Transverse colon (tissue), 4 donors: ENCODE data around the gene RELT. TPM values are rescaled to one million over a fixed set of nuclear protein-coding genes. Genes with fewer than 3 reads are reported as not detected.
A peak's percentile ranks its signal among the peaks of the same experiment; 100 is the strongest.

ENCODE experiments used
- DNase-seq: peaks from one replicate; pipeline ENCODE4 v3.0.0-alpha.2; 2019
- H3K27ac ChIP-seq, 4 donors: fragments of 200-600 bp; sonication (generic); 2 replicates each; pipeline ENCODE4 v1.5.1; 2016 to 2018; ENCODE audit warnings: inconsistent platforms in 4 of 4
- H3K27me3 ChIP-seq: fragments of 200-600 bp; sonication (generic); 2 replicates; pipeline ENCODE4 v1.5.1; 2017; ENCODE audit warnings: inconsistent platforms
- H3K36me3 ChIP-seq, 4 donors: fragments of 200-600 bp; sonication (generic); 2 replicates each; pipeline ENCODE4 v1.5.1; 2017 to 2019; ENCODE audit warnings: inconsistent platforms in 4 of 4
- H3K4me1 ChIP-seq, 4 donors: fragments of 200-600 bp; sonication (generic); 2 replicates each; pipeline ENCODE4 v1.5.1; 2017 to 2020; ENCODE audit warnings: inconsistent platforms in 4 of 4
- H3K4me3 ChIP-seq, 4 donors: fragments of 200-600 bp; sonication (generic); 1 replicate in 1 of 4; 2 replicates in 3 of 4; pipeline versions ENCODE4 v1.5.1 to v1.6.1; 2017 to 2019; ENCODE audit warnings: inconsistent platforms in 4 of 4
- H3K9me3 ChIP-seq, 2 donors: fragments of 200-600 bp; sonication (generic); 2 replicates each; pipeline ENCODE4 v1.5.1; 2017 to 2019; ENCODE audit warnings: inconsistent platforms in 2 of 2
- CTCF ChIP-seq, 5 experiments: fragments of 200-600 bp in 3 of 5; fragments of 450-650 bp in 2 of 5; sonication (generic) in 3 of 5; IDR thresholded peaks; 1 replicate in 2 of 5; 2 replicates in 3 of 5; pipeline ENCODE4 v1.5.1; 2016 to 2017; ENCODE audit warnings: antibody characterized with exemption in 5 of 5, inconsistent platforms in 3 of 5, mild to moderate bottlenecking in 2 of 5, moderate library complexity in 1 of 5
- EP300 ChIP-seq: sonication (generic); formaldehyde crosslinking; IDR thresholded peaks from one replicate; pipeline ENCODE4 v1.6.1; 2017; ENCODE audit warnings: antibody characterized with exemption, low read depth
- POLR2A ChIP-seq: fragments of 450-650 bp; IDR thresholded peaks from one replicate; pipeline ENCODE4 v1.6.1; 2016; ENCODE audit warnings: antibody characterized with exemption, mild to moderate bottlenecking, moderate library complexity
- POLR2AphosphoS5 ChIP-seq, 3 donors: sonication (generic); formaldehyde crosslinking; IDR thresholded peaks; one replicate each; pipeline ENCODE4 v1.6.1; 2016; ENCODE audit warnings: antibody characterized with exemption in 3 of 3
- WGBS, 2 donors: methylation state at CpG; one replicate each; pipeline ENCODE4 v1.1.5; 2018; ENCODE audit warnings: low coverage in 1 of 2; 5-methylcytosine and 5-hydroxymethylcytosine counted together
- in situ Hi-C, 4 donors: fragments of 200-750 bp; cut with MboI; loops; one replicate each; pipeline versions ENCODE4 v1.15.0 to v1.15.1; 2017; ENCODE audit warnings: low sequenced_read_pairs in 3 of 4, low pct_ligation_motif_present in 1 of 4, low pct_unique_long_range_greater_than_20kb in 1 of 4
- intact Hi-C: fragments of 100-400 bp; cut with DNase I; formaldehyde crosslinking; loops from one replicate; pipeline ENCODE4 v1.15.1; 2023; ENCODE audit warnings: low total_unique reads
- total RNA-seq, 4 donors: library from RNA; depleted of rRNA; stranded (reverse); fragments of >200 nt; gene quantifications; one replicate each; pipeline ENCODE4 v1.1.0, GENCODE V29; 2016

The RELT gene
- total RNA-seq, 4 donors from 2014 or later: 2.0 to 10.1 (median 6.1) TPM

DNA sequence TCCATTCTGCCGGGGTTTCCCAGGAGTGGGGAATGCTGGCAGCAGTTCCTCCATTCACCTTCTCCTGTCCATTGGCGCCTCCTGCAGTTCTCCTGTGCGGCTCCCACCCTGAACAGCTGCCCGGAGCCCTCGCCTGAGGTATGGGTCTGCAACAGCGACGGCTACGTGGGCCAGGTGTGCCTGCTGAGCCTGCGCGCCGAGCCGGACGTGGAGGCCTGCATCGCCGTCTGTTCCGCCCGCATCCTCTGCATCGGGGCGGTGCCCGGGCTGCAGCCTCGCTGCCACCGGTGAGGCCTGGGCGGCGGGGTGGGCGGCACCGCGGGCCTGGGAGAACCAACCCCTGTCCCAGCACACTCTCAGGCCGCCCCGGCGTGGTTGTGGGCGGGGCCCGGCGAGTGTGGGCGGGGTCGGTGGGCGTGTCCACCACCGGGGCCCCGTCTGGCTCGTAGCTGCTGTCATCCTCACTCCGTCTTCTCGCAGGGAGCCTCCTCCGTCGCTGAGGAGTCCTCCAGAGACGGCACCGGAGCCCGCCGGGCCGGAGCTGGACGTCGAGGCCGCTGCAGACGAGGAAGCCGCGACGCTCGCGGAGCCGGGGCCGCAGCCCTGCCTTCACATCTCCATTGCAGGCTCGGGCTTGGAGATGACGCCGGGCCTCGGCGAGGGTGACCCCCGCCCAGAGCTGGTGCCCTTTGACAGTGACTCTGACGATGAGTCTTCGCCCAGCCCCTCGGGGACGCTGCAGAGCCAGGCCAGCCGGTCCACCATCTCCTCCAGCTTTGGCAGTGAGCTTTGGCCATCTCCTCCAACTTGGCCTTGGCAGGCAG is 14.0 kb upstream of the RELT start:
- Histone ChIP-seq H3K27me3 (no peaks in the 10 kb centered on the region), H3K4me1 (peaks cover 0 to 5% (median 0%) of the 10 kb centered on the region in 4 donors), H3K9me3 (no peaks in the 10 kb centered on the region), H3K4me3 (no peak overlapping the region), H3K27ac (no peak overlapping the region), H3K36me3 (no peaks in the 10 kb centered on the region)
- intact Hi-C loops: no loop called here
- 90% methylated on average over 38 of the region's 70 CpGs; no CpG with 5 or more reads in 1 of the 2 donors for WGBS, 2 donors
- no peak for TF ChIP-seq CTCF (IDR thresholded peaks at IDR 0.05)
- TF ChIP-seq POLR2AphosphoS5 (IDR thresholded peaks at IDR 0.05): no peak
- no peak for TF ChIP-seq POLR2A
- no peak for DNase-seq
- in situ Hi-C loops: no loop called here

DNA sequence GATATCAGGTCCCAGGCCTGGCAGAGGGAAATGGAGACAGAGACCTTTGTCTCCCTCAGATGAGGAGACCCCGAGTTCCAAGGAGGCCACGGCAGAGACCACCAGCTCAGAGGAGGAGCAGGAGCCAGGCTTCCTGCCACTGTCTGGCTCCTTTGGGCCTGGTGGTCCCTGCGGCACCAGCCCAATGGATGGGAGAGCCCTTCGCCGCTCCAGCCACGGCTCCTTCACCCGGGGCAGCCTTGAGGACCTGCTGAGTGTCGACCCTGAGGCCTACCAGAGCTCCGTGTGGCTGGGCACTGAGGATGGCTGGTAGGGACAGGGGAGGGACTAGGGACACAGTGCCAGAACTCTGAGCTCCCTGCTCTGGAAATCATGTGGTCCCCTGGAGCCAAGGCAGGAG is 13.1 kb upstream of the RELT start:
- WGBS, 2 donors: 95% methylated on average over 9 of the region's 9 CpGs; no CpG with 5 or more reads in 1 of the 2 donors
- in situ Hi-C loops (no loop called here), intact Hi-C loops (no loop called here)
- no peak for TF ChIP-seq POLR2A
- Histone ChIP-seq H3K36me3 (no peaks in the 10 kb centered on the region), H3K27me3 (no peaks in the 10 kb centered on the region), H3K4me3 (no peak overlapping the region), H3K4me1 (peaks cover 0 to 5% (median 0%) of the 10 kb centered on the region in 4 donors), H3K27ac (no peak overlapping the region), H3K9me3 (no peaks in the 10 kb centered on the region)
- no peak for DNase-seq

DNA sequence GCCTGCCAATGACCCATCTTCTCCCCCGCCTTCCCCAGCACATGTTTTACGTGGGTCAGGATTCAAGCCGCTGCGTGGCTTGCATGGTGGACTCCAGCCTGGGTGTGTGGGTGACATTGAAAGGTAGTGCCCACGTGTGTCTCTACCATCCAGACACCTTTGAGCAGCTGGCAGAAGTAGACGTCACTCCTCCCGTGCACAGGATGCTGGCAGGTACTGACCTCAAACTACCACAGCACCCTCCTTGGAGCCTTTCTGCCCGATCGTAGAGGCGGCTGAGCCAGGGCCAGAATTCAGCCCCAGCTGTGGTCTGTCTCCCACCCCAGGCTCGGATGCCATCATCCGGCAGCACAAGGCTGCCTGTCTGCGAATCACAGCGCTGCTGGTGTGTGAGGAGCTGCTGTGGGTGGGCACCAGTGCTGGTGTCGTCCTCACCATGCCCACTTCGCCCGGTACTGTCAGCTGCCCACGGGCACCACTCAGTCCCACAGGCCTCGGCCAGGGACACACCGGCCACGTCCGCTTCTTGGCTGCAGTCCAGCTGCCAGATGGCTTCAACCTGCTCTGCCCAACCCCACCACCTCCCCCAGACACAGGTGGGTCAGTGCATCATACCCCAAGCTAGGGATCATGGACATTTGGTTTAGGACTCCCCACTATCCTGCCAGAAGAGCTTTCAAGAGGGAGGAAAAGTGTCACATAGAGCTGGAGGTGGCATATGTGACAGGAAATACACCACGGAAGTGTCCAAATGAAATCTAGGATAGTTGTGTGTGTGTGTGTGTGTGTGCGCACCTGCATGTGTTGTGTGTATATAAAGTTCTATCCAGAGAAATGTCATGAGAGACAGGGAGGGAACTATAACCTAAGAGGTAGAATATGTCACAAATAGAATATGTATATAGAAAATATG is 10.6 kb upstream of the RELT start:
- in situ Hi-C loops (no loop called here), intact Hi-C loops (no loop called here)
- H3K27ac ChIP-seq: no peak overlapping the region
- DNase-seq: no peak
- peaks cover 0 to 5% (median 0%) of the 10 kb centered on the region in 4 donors for H3K4me1 ChIP-seq
- whole genome bisulfite sequencing, 2 donors: 88% methylated on average over 24 of the region's 24 CpGs; no CpG with 5 or more reads in 1 of the 2 donors
- H3K4me3 ChIP-seq: no peak overlapping the region
- H3K9me3 ChIP-seq: no peaks in the 10 kb centered on the region
- no peaks in the 10 kb centered on the region for H3K27me3 ChIP-seq
- TF ChIP-seq POLR2A (no peak), POLR2AphosphoS5 (IDR thresholded peaks at IDR 0.05) (no peak), EP300 (no peak), CTCF (IDR thresholded peaks at IDR 0.05) (no peak)
- H3K36me3 ChIP-seq: no peaks in the 10 kb centered on the region

GRCh38 chr11:73366265-73366610 is 10.0 kb upstream of the RELT start:
- Histone ChIP-seq H3K27me3 (no peaks in the 10 kb centered on the region), H3K27ac (peak overlapping the region in 1 of 4 donors; percentile 30), H3K4me3 (no peak overlapping the region), H3K9me3 (no peaks in the 10 kb centered on the region), H3K36me3 (no peaks in the 10 kb centered on the region), H3K4me1 (peaks cover 0 to 5% (median 0%) of the 10 kb centered on the region in 4 donors)
- intact Hi-C loops: no loop called here
- no peak for TF ChIP-seq POLR2AphosphoS5 (IDR thresholded peaks at IDR 0.05)
- TF ChIP-seq EP300: no peak
- 72% methylated on average over 4 of the region's 4 CpGs; no CpG with 5 or more reads in 1 of the 2 donors for WGBS, 2 donors
- DNase-seq: no peak
- in situ Hi-C loops: no loop called here

- H3K4me3 ChIP-seq: no peak overlapping the region
- DNase-seq: no peak
- H3K27me3 ChIP-seq: no peaks in the 10 kb centered on the region
- WGBS, 2 donors: 49 to 74% methylated on average over 3 to 6 of the region's 6 CpGs
- H3K36me3 ChIP-seq: no peaks in the 10 kb centered on the region
- TF ChIP-seq POLR2AphosphoS5 (IDR thresholded peaks at IDR 0.05) (no peak), POLR2A (no peak), CTCF (IDR thresholded peaks at IDR 0.05) (no peak), EP300 (no peak)
- intact Hi-C loops: no loop called here
- in situ Hi-C loops: no loop called here
- H3K4me1 ChIP-seq: peaks cover 0 to 5% (median 0%) of the 10 kb centered on the region in 4 donors
- H3K27ac ChIP-seq: peak overlapping the region in 1 of 4 donors; percentile 30
- no peaks in the 10 kb centered on the region for H3K9me3 ChIP-seq
These were observed 9.2 kb upstream of the RELT start for GRCh38 chr11:73366953-73367352.
